Endothelial cell of umbilical vein (primary cell): ENCODE results near the gene CARD11. TPM values are rescaled to one million over a fixed set of nuclear protein-coding genes. Genes with fewer than 3 reads are reported as not detected.

ENCODE experiments used
- BruUV-seq: library from RNA; stranded (reverse); fragments of 400-500 nt; replicated peaks from 2 replicates; lab custom pipeline; 2021; lab: Mats Ljungman, UMichigan
- CTCF ChIA-PET: fragments of 300-600, 350-600 bp; sonication (Branson Sonifier 250); formaldehyde crosslinking; loops from one replicate; lab custom pipeline; 2021; ENCODE audit warnings: antibody characterized with exemption, inconsistent platforms; lab: Charles Lee
- POLR2A ChIA-PET: fragments of 300-600, 350-600 bp; sonication (Branson Sonifier 250); formaldehyde crosslinking; loops from one replicate; lab custom pipeline; 2021; ENCODE audit warnings: antibody characterized with exemption, inconsistent platforms; lab: Charles Lee
- DNase-seq: peaks from one replicate; pipeline ENCODE4 v3.0.0-alpha.2; 2011; ENCODE audit warnings: low read depth, low spot score
- FAIRE-seq: peaks from 2 replicates; lab custom pipeline; 2011; peaks lifted over from hg19 to GRCh38; lab: Jason Lieb, UNC
- H2AFZ ChIP-seq: 2 replicates; pipeline ENCODE4 v1.6.0; 2012; ENCODE audit warnings: low read depth, low read length, control low read depth, inconsistent platforms
- H3K27ac ChIP-seq: 2 replicates; pipeline ENCODE4 v1.5.1; 2011; ENCODE audit warnings: low read depth, mild to moderate bottlenecking, control low read depth, low read length, moderate library complexity; ENCODE audit not compliant: insufficient read depth
- H3K27me3 ChIP-seq, 2 experiments: 2 replicates each; pipeline versions ENCODE4 v1.6.0 to v1.6.1; 2011; ENCODE audit warnings: low read length in 2 of 2, mixed read lengths in 1 of 2; ENCODE audit not compliant: control insufficient read depth in 2 of 2, insufficient read depth in 2 of 2
- H3K36me3 ChIP-seq, 2 experiments: 2 replicates in 1 of 2; 3 replicates in 1 of 2; pipeline ENCODE4 v1.5.1; 2011; ENCODE audit warnings: low read length in 2 of 2, mild to moderate bottlenecking in 1 of 2, moderate library complexity in 1 of 2; ENCODE audit not compliant: control insufficient read depth in 2 of 2, insufficient read depth in 2 of 2; ENCODE audit errors: extremely low read depth in 1 of 2
- H3K4me1 ChIP-seq: 3 replicates; pipeline ENCODE4 v1.5.1; 2011; ENCODE audit warnings: mild to moderate bottlenecking, low read length; ENCODE audit not compliant: control insufficient read depth, insufficient read depth; ENCODE audit errors: extremely low read depth
- H3K4me2 ChIP-seq: 2 replicates; pipeline ENCODE4 v1.6.1; 2011; ENCODE audit warnings: low read length, control low read depth, mixed read lengths; ENCODE audit not compliant: insufficient read depth
- H3K4me3 ChIP-seq, 3 experiments: fragments of 200-600 bp in 1 of 3; sonication (generic), shearing (Covaris generic) in 1 of 3; replicated peaks in 1 of 3; 2 replicates each; pipeline ENCODE4 v1.5.1; 2011 to 2016; ENCODE audit warnings: control low read depth in 3 of 3, low read length in 3 of 3, mild to moderate bottlenecking in 2 of 3, inconsistent platforms in 1 of 3, low read depth in 1 of 3, moderate library complexity in 1 of 3; ENCODE audit not compliant: insufficient read depth in 1 of 3
- H3K79me2 ChIP-seq: 2 replicates; pipeline ENCODE4 v1.6.0; 2012; ENCODE audit warnings: low read length, inconsistent platforms; ENCODE audit not compliant: control insufficient read depth, insufficient read depth
- H3K9ac ChIP-seq: replicated peaks from 2 replicates; pipeline ENCODE3; 2011; ENCODE audit warnings: low read length, control low read depth; ENCODE audit not compliant: insufficient read depth; ENCODE audit errors: extremely low read depth
- H3K9me1 ChIP-seq: replicated peaks from 3 replicates; pipeline ENCODE4 v1.6.0; 2011; ENCODE audit warnings: mild to moderate bottlenecking, low read length; ENCODE audit not compliant: control insufficient read depth, insufficient read depth; ENCODE audit errors: extremely low read depth
- H3K9me3 ChIP-seq: replicated peaks from 2 replicates; pipeline ENCODE4 v1.5.1; 2012; ENCODE audit warnings: low read length, inconsistent platforms; ENCODE audit not compliant: control insufficient read depth, insufficient read depth
- H4K20me1 ChIP-seq: replicated peaks from 2 replicates; pipeline ENCODE3; 2011; ENCODE audit warnings: mild to moderate bottlenecking, low read length; ENCODE audit not compliant: control insufficient read depth, insufficient read depth; ENCODE audit errors: extremely low read depth
- EZH2 ChIP-seq: IDR thresholded peaks from 2 replicates; pipeline ENCODE4 v1.6.1; 2012; ENCODE audit warnings: borderline replicate concordance, low read depth, mild to moderate bottlenecking, moderate library complexity, low read length, inconsistent platforms; ENCODE audit not compliant: severe bottlenecking
- FOS ChIP-seq: IDR thresholded peaks from 2 replicates; pipeline ENCODE4 v1.6.1; 2011; ENCODE audit warnings: mild to moderate bottlenecking, low read length, moderate library complexity, borderline replicate concordance; ENCODE audit not compliant: insufficient read depth
- GATA2 ChIP-seq: IDR thresholded peaks from 2 replicates; pipeline ENCODE4 v1.7.0; 2011; ENCODE audit warnings: low read depth, mild to moderate bottlenecking, moderate library complexity, mixed read lengths, low read length; ENCODE audit not compliant: insufficient read length, insufficient read depth
- JUN ChIP-seq: IDR thresholded peaks from 2 replicates; pipeline ENCODE4 v1.6.1; 2011; ENCODE audit warnings: borderline replicate concordance, low read depth; ENCODE audit not compliant: insufficient read length, insufficient read depth
- MYC ChIP-seq: IDR thresholded peaks from one replicate; pipeline ENCODE4 v1.6.1; 2011; ENCODE audit warnings: mild to moderate bottlenecking, low read depth, low read length
- POLR2A ChIP-seq: IDR thresholded peaks from 2 replicates; pipeline ENCODE4 v1.6.1; 2012; ENCODE audit warnings: low read depth, mild to moderate bottlenecking, control low read depth, low read length
- POLR2AphosphoS5 ChIP-seq: IDR thresholded peaks from 2 replicates; pipeline ENCODE4 v1.6.1; 2012; ENCODE audit warnings: low read depth, mild to moderate bottlenecking, control low read depth, low read length, moderate library complexity; ENCODE audit not compliant: insufficient read depth
- dilution Hi-C: fragments of 300-500 bp; cut with MboI; formaldehyde crosslinking; loops from one replicate; pipeline ENCODE4 v1.15.0; 2019; ENCODE audit warnings: low sequenced_read_pairs; ENCODE audit not compliant: extremely low pct_ligation_motif_present
- intact Hi-C: fragments of 100-400 bp; cut with micrococcal nuclease; formaldehyde crosslinking; loops from one replicate; pipeline ENCODE4 v1.10.0; 2022
- polyA plus RNA-seq, 4 experiments: library from polyadenylated mRNA; depleted of rRNA in 3 of 4; stranded (reverse) in 3 of 4; unstranded in 1 of 4; fragments of >200 nt; gene quantifications; 2 replicates each; pipeline versions ENCODE4 v1.2.1 to v1.2.3, GENCODE V29; 2011 to 2012; ENCODE audit warnings: missing spikeins in 1 of 4
- total RNA-seq: library from RNA; stranded (reverse); gene quantifications from 2 replicates; pipeline ENCODE4 v1.2.3, GENCODE V29; 2021
- TF ChIP-seq, protein P1 (sequence below): IDR thresholded peaks from 2 replicates; pipeline ENCODE4 v1.6.1; 2011; ENCODE audit not compliant: insufficient read depth, insufficient read length
- TF ChIP-seq, protein P2 (sequence below), 2 donors: IDR thresholded peaks; 1 replicate in 1 of 2; 2 replicates in 1 of 2; pipeline ENCODE4 v1.5.1; 2011; ENCODE audit warnings: low read length in 2 of 2, mild to moderate bottlenecking in 2 of 2, moderate library complexity in 2 of 2, control low read depth in 1 of 2, inconsistent platforms in 1 of 2, low read depth in 1 of 2; ENCODE audit not compliant: insufficient read depth in 1 of 2; ENCODE audit errors: extremely low read depth in 1 of 2

The CARD11 gene
- total and polyA plus RNA-seq, 2 donors (not counting 3 experiments of a cell fraction or from before 2014, with no cell fraction given): 20.4 to 41.8 TPM

DNA sequence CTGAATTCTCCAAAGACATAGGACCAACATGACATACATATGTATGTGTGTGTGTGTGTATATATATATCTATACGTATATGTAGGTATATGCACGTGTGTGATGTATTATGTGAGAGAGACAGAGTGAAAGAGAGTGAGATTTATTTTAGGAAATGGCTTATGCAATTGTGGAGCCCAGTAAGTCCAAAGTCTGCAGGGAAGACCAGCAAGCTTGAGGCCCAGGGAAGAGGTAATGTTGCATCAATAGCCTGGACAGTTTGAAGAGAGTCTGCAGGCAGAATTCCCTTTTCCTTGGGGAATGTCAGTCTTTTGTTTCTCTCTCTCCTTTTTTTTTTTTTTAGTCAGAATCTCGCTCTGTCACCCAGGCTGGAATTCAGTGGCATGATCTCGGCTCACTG, 33.0 kb upstream of the CARD11 start:
- intact Hi-C loops: no loop called here
- Histone ChIP-seq H3K79me2 (no peaks in the 10 kb centered on the region), H3K4me3 (no peak overlapping the region), H3K9me1 (no peaks in the 10 kb centered on the region), H3K4me2 (no peak overlapping the region), H3K9ac (no peak overlapping the region), H3K4me1 (no peaks in the 10 kb centered on the region), H3K9me3 (no peaks in the 10 kb centered on the region), H3K27ac (no peak overlapping the region), H3K36me3 (no peaks in the 10 kb centered on the region), H3K27me3 (no peaks in the 10 kb centered on the region), H2AFZ (no peak overlapping the region), H4K20me1 (no peaks in the 10 kb centered on the region)
- no peak for DNase-seq
- dilution Hi-C loops: no loop called here
- BruUV-seq: no TSS peak
- ChIA-PET CTCF (no interaction called here), POLR2A (no interaction called here)
- TF ChIP-seq MYC (no peak), POLR2A (no peak), POLR2AphosphoS5 (no peak), GATA2 (no peak), FOS (no peak), EZH2 (no peak), JUN (no peak)
- TF ChIP-seq, protein P1, sequence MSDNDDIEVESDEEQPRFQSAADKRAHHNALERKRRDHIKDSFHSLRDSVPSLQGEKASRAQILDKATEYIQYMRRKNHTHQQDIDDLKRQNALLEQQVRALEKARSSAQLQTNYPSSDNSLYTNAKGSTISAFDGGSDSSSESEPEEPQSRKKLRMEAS: no peak
- TF ChIP-seq, protein P2, sequence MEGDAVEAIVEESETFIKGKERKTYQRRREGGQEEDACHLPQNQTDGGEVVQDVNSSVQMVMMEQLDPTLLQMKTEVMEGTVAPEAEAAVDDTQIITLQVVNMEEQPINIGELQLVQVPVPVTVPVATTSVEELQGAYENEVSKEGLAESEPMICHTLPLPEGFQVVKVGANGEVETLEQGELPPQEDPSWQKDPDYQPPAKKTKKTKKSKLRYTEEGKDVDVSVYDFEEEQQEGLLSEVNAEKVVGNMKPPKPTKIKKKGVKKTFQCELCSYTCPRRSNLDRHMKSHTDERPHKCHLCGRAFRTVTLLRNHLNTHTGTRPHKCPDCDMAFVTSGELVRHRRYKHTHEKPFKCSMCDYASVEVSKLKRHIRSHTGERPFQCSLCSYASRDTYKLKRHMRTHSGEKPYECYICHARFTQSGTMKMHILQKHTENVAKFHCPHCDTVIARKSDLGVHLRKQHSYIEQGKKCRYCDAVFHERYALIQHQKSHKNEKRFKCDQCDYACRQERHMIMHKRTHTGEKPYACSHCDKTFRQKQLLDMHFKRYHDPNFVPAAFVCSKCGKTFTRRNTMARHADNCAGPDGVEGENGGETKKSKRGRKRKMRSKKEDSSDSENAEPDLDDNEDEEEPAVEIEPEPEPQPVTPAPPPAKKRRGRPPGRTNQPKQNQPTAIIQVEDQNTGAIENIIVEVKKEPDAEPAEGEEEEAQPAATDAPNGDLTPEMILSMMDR (IDR thresholded peaks at IDR 0.05; ENCODE audit: extremely low read depth in 1 of 2, insufficient read depth in 1 of 2, low read depth in 1 of 2, low read length in 2 of 2): no peak
- no peak for FAIRE-seq
